Mammary epithelial cell (primary cell): Measurements from ENCODE around the gene NCAPG2.
"Not testable (repeated sequence)": the region's sequence is repeated elsewhere in the genome, so short reads cannot be mapped to it uniquely, and the experiment has no call there.

Experiments
- CTCF ChIP-seq, 2 donors: IDR thresholded peaks in 1 of 2; conservative IDR thresholded peaks in 1 of 2; 2 replicates each; pipeline ENCODE4 v1.5.1; 2011 to 2012; ENCODE audit warnings: inconsistent platforms in 2 of 2, low read length in 2 of 2, mild to moderate bottlenecking in 2 of 2, control low read depth in 1 of 2, low read depth in 1 of 2; ENCODE audit not compliant: insufficient read depth in 1 of 2; ENCODE audit errors: extremely low read depth in 1 of 2
- EZH2 ChIP-seq: IDR thresholded peaks from 2 replicates; pipeline ENCODE4 v1.6.1; 2012; ENCODE audit warnings: low read length, inconsistent platforms, borderline replicate concordance

GRCh38 chr7:158626289-158626688 is 78.3 kb downstream of the NCAPG2 start:
- TF ChIP-seq CTCF (conservative IDR thresholded peaks at IDR 0.05 in 1 of 2, IDR thresholded peaks at IDR 0.05 in 1 of 2; ENCODE audit: extremely low read depth in 1 of 2, insufficient read depth in 1 of 2, low read depth in 1 of 2, low read length in 2 of 2); EZH2: not testable (repeated sequence)
